T follicular helper cell (primary cell): ENCODE measurements around the gene AGPAT2.

Experiments
- DNase-seq: peaks from one replicate; pipeline ENCODE4 v3.0.0-alpha.2; 2020; ENCODE audit warnings: low read depth

The AGPAT2 gene

DNA sequence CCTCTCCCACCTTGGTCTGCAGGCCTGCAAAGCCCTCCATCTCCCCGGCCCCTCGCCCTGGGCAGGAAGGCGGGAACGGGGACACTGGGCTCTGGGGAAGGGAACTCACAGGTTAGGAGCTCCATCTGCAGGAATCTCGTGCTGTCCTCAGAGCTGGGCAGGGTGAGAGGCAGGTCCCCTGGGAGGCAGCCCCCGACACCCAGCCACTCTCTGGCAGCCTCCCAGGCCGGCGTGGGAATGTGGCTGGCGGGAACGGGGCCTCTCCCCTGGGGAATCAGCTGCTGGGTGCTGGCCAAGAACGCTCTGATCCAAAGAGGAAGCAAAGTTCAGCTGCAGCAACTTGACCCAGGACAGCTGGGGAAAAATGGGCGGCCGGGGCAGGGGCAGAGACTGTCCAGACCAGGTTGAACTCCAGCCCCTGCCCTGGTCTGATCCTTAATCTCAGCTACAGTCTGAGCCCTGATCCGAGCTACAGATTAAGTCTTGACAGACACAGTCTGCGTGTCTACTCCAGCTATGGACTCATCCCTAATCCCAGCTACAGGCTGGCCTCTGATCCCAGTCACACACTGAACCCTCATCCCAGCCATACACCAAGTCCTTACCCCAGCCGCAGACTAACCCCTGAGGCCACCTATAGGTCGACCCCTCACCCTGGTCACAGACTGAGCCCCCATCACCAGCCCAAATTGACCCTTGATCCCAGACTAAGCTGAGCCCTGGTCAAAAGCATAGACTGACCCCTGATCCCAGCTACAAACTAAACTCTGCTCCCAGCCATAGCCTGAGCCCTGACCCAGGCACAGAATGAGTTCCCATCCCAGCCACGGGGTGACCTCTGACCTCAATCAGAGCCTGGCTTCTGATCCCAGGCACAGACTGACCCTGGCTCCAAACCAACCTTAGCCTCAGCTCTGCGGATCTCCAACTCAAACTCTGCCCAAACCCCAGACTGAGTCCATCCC, 61.9 kb downstream of the AGPAT2 start:
- no peak for DNase-seq

DNA sequence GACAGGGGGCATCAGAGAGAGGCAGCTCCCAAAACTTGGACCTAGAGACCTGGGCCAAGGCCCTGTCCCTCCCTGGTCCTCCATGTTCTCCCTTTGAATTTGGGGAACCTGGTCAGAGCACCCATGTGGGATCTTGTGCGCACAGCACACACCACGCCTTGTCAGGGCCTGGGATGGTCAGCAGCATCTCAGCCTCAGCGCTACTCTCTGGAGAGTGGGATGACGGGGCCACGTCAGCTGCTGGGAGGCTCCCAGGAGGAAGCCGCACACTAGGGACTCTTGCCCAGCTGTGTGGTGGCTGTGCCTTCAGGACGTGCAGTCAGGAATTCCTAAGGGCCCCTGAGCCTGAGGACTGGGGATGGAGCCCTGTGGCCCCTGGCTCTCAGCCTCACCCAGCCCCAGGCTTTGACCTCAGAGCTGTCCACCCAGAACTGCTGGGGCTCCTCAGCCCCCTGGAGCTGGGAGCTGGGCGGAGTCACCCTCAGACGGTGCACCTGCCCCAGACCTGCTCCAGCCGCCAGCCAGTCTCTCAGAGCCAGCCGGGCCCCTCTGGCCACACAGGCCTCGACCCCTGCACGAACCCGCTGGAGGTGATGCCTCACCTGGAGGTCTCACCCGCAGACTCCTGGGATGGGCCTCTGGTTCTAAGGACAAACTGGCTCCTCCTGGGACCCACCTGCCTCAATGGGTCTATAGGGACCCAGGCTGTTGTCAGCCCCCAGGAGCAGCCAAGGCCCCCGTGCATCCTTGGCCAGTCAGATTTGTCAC, 62.9 kb downstream of the AGPAT2 start:
- DNase-seq: no peak

DNA sequence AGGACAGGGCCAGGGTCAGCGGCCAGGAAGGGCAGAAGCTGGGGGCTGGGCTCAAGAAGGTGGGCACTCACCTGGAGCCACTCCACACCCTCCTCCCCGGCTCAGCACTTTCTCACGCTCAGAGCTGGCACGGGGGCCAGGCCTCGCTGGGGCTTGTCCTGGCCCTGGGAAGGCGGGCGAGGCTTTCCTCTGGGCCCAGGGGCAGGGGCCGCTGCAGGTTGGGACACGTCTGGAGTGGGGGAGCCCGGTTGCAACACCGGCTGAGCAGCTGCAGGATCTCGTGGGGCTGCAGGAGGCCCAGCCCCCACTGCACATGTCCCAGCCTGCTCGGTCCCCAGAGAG, 63.4 kb downstream of the AGPAT2 start:
- DNase-seq: no peak
